Measurements from ENCODE around the gene NBEA.
A peak's percentile ranks its signal among the peaks of the same experiment; 100 is the strongest.

The NBEA gene

GRCh38 chr13:35475212-35475959, 533.3 kb downstream of the NBEA start (continued):
- TF ChIP-seq, protein P1, sequence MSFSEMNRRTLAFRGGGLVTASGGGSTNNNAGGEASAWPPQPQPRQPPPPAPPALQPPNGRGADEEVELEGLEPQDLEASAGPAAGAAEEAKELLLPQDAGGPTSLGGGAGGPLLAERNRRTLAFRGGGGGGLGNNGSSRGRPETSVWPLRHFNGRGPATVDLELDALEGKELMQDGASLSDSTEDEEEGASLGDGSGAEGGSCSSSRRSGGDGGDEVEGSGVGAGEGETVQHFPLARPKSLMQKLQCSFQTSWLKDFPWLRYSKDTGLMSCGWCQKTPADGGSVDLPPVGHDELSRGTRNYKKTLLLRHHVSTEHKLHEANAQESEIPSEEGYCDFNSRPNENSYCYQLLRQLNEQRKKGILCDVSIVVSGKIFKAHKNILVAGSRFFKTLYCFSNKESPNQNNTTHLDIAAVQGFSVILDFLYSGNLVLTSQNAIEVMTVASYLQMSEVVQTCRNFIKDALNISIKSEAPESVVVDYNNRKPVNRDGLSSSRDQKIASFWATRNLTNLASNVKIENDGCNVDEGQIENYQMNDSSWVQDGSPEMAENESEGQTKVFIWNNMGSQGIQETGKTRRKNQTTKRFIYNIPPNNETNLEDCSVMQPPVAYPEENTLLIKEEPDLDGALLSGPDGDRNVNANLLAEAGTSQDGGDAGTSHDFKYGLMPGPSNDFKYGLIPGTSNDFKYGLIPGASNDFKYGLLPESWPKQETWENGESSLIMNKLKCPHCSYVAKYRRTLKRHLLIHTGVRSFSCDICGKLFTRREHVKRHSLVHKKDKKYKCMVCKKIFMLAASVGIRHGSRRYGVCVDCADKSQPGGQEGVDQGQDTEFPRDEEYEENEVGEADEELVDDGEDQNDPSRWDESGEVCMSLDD (tag by site-specific recombination; IDR thresholded peaks at IDR 0.05) = no peak
- TF ChIP-seq ZBTB44 (tag by site-specific recombination; IDR thresholded peaks at IDR 0.05) = peak; percentile 45; the same call in 1 of the 2 replicates
- peak; percentile 80 for TF ChIP-seq ZBTB17 (tag by site-specific recombination; IDR thresholded peaks at IDR 0.05)
- TF ChIP-seq, protein P2, sequence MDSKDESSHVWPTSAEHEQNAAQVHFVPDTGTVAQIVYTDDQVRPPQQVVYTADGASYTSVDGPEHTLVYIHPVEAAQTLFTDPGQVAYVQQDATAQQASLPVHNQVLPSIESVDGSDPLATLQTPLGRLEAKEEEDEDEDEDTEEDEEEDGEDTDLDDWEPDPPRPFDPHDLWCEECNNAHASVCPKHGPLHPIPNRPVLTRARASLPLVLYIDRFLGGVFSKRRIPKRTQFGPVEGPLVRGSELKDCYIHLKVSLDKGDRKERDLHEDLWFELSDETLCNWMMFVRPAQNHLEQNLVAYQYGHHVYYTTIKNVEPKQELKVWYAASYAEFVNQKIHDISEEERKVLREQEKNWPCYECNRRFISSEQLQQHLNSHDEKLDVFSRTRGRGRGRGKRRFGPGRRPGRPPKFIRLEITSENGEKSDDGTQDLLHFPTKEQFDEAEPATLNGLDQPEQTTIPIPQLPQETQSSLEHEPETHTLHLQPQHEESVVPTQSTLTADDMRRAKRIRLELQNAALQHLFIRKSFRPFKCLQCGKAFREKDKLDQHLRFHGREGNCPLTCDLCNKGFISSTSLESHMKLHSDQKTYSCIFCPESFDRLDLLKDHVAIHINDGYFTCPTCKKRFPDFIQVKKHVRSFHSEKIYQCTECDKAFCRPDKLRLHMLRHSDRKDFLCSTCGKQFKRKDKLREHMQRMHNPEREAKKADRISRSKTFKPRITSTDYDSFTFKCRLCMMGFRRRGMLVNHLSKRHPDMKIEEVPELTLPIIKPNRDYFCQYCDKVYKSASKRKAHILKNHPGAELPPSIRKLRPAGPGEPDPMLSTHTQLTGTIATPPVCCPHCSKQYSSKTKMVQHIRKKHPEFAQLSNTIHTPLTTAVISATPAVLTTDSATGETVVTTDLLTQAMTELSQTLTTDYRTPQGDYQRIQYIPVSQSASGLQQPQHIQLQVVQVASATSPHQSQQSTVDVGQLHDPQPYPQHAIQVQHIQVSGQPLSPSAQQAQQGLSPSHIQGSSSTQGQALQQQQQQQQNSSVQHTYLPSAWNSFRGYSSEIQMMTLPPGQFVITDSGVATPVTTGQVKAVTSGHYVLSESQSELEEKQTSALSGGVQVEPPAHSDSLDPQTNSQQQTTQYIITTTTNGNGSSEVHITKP (tag by site-specific recombination; IDR thresholded peaks at IDR 0.05) = 0 out of 2 replicates have a peak, but pooled peaks have one; percentile 9
- peak; percentile 45; the same call in 1 of the 2 replicates for TF ChIP-seq OSR2 (tag by site-specific recombination; IDR thresholded peaks at IDR 0.05)
- peak; percentile 39; the same call in 1 of the 2 replicates for TF ChIP-seq ZSCAN30 (tag by site-specific recombination; IDR thresholded peaks at IDR 0.05)
- no peak for TF ChIP-seq ZBTB1 (tag by site-specific recombination; IDR thresholded peaks at IDR 0.05)
- peak; percentile 43 for TF ChIP-seq ZNF335 (tag by site-specific recombination; conservative IDR thresholded peaks at IDR 0.05)
- TF ChIP-seq, protein P3, sequence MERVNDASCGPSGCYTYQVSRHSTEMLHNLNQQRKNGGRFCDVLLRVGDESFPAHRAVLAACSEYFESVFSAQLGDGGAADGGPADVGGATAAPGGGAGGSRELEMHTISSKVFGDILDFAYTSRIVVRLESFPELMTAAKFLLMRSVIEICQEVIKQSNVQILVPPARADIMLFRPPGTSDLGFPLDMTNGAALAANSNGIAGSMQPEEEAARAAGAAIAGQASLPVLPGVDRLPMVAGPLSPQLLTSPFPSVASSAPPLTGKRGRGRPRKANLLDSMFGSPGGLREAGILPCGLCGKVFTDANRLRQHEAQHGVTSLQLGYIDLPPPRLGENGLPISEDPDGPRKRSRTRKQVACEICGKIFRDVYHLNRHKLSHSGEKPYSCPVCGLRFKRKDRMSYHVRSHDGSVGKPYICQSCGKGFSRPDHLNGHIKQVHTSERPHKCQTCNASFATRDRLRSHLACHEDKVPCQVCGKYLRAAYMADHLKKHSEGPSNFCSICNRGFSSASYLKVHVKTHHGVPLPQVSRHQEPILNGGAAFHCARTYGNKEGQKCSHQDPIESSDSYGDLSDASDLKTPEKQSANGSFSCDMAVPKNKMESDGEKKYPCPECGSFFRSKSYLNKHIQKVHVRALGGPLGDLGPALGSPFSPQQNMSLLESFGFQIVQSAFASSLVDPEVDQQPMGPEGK (tag by site-specific recombination; IDR thresholded peaks at IDR 0.05) = peak; percentile 36
- TF ChIP-seq, protein P4, sequence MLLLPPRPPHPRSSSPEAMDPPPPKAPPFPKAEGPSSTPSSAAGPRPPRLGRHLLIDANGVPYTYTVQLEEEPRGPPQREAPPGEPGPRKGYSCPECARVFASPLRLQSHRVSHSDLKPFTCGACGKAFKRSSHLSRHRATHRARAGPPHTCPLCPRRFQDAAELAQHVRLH (tag by site-specific recombination; IDR thresholded peaks at IDR 0.05) = peak; percentile 20; the same call in 1 of the 2 replicates
- TF ChIP-seq ZBTB48 (tag by site-specific recombination; IDR thresholded peaks at IDR 0.05) = peak; percentile 94
- 0 out of 2 replicates have a peak, but pooled peaks have one; percentile 48 for TF ChIP-seq YY1 (tag by site-specific recombination; IDR thresholded peaks at IDR 0.05)
- 0 out of 2 replicates have a peak, but pooled peaks have one; percentile 13 for TF ChIP-seq ZBTB11 (tag by site-specific recombination; conservative IDR thresholded peaks at IDR 0.05; ENCODE audit: low read depth)
- TF ChIP-seq ZNF341 (tag by site-specific recombination; IDR thresholded peaks at IDR 0.05; ENCODE audit: low read depth) = peak; percentile 40; the same call in 1 of the 2 replicates
- TF ChIP-seq, protein P5, sequence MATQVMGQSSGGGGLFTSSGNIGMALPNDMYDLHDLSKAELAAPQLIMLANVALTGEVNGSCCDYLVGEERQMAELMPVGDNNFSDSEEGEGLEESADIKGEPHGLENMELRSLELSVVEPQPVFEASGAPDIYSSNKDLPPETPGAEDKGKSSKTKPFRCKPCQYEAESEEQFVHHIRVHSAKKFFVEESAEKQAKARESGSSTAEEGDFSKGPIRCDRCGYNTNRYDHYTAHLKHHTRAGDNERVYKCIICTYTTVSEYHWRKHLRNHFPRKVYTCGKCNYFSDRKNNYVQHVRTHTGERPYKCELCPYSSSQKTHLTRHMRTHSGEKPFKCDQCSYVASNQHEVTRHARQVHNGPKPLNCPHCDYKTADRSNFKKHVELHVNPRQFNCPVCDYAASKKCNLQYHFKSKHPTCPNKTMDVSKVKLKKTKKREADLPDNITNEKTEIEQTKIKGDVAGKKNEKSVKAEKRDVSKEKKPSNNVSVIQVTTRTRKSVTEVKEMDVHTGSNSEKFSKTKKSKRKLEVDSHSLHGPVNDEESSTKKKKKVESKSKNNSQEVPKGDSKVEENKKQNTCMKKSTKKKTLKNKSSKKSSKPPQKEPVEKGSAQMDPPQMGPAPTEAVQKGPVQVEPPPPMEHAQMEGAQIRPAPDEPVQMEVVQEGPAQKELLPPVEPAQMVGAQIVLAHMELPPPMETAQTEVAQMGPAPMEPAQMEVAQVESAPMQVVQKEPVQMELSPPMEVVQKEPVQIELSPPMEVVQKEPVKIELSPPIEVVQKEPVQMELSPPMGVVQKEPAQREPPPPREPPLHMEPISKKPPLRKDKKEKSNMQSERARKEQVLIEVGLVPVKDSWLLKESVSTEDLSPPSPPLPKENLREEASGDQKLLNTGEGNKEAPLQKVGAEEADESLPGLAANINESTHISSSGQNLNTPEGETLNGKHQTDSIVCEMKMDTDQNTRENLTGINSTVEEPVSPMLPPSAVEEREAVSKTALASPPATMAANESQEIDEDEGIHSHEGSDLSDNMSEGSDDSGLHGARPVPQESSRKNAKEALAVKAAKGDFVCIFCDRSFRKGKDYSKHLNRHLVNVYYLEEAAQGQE (tag by site-specific recombination; IDR thresholded peaks at IDR 0.05) = peak; percentile 56; the same call in 1 of the 2 replicates
